Stomach (tissue), 4 donors: Measurements from ENCODE around the gene QRFP.

Experiments used
- CTCF ChIP-seq, 7 experiments: fragments of 450-650 bp in 4 of 7; fragments of 200-600 bp in 3 of 7; sonication (generic) in 3 of 7; IDR thresholded peaks; one replicate each; pipeline ENCODE4 v1.5.1; 2016 to 2019; ENCODE audit warnings: antibody characterized with exemption in 7 of 7, control low read depth in 2 of 7, mild to moderate bottlenecking in 1 of 7
- POLR2A ChIP-seq, 4 donors: fragments of 450-650 bp; IDR thresholded peaks; one replicate each; pipeline ENCODE4 v1.6.1; 2016; ENCODE audit warnings: antibody characterized with exemption in 4 of 4, control low read depth in 2 of 4, mild to moderate bottlenecking in 1 of 4, moderate library complexity in 1 of 4
- POLR2AphosphoS5 ChIP-seq, 3 donors: sonication (generic); formaldehyde crosslinking; IDR thresholded peaks; one replicate each; pipeline ENCODE4 v1.6.1; 2016; ENCODE audit warnings: antibody characterized with exemption in 3 of 3

DNA sequence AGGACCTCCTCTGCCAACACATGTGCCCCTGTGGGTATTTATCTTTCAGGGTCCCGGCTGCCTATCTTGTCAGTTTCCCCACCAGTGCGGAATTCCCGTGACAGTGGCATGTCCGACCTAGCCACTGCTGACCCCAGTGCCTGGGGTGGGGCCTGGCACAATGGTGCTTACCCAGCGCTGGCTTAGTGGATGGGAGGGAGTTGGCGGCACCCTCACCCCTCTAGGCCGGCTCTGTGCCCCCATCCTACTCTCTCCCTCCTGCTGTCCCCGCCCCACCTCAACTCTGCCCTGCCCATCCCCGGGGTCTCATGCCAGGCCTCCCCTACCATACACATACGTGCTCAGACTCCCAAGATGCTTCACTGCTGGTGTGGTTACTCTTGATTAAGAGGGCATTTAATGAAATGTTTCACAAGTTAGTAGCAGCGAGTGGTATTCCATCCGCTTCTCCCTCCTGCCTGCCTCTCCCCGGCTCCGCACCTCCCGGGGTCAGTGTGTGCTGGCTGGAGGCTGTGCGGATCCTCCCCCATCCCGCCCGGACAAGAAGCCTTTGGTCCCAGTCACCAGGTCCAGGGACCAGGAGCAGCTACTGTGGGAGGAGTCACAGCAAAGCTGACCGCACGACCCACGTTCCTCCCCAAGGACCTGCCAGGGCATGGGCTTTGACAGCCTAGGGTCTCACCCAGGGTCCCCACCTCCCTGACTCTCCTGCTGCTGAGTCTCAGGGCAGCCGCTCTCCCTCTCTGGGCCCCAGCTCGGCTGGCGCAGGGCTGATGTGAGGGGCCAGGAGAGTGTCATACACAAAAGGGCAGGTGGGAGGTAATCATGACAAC, 9.5 kb upstream of the QRFP start:
- TF ChIP-seq POLR2A (IDR thresholded peaks at IDR 0.05) (no peak), CTCF (IDR thresholded peaks at IDR 0.05) (no peak), POLR2AphosphoS5 (IDR thresholded peaks at IDR 0.05) (no peak)
